Smooth muscle cell (in vitro differentiated cells): ENCODE results near the gene DPEP3. TPM values are rescaled to one million over a fixed set of nuclear protein-coding genes. Genes with fewer than 3 reads are reported as not detected.

Experiments
- DNase-seq: peaks from one replicate; lab custom pipeline; 2025; ENCODE audit not compliant: unreplicated experiment; lab: John Stamatoyannopoulos, UW
- H2AFZ ChIP-seq: fragments of 200-600 bp; sonication (generic); 2 replicates; pipeline ENCODE4 v1.6.0; 2016; ENCODE audit warnings: antibody characterized with exemption, low read depth, mild to moderate bottlenecking
- H3F3A ChIP-seq: fragments of 200-600 bp; sonication (generic); 2 replicates; pipeline ENCODE4 v1.6.0; 2017; ENCODE audit warnings: antibody characterized with exemption, low read depth
- H3K27ac ChIP-seq: fragments of 200-600 bp; sonication (generic); 2 replicates; pipeline ENCODE4 v1.5.1; 2016; ENCODE audit warnings: low read depth, mild to moderate bottlenecking
- H3K27me3 ChIP-seq: fragments of 200-600 bp; sonication (generic); 2 replicates; pipeline ENCODE4 v1.6.1; 2016; ENCODE audit warnings: low read depth, mild to moderate bottlenecking
- H3K36me3 ChIP-seq: fragments of 200-600 bp; sonication (generic); 2 replicates; pipeline ENCODE4 v1.5.1; 2016; ENCODE audit warnings: low read depth
- H3K4me1 ChIP-seq: fragments of 200-600 bp; sonication (generic); 2 replicates; pipeline ENCODE4 v1.5.1; 2016; ENCODE audit warnings: low read depth
- H3K4me2 ChIP-seq: fragments of 200-600 bp; sonication (generic); 2 replicates; pipeline ENCODE4 v1.6.0; 2016; ENCODE audit warnings: mild to moderate bottlenecking
- H3K4me3 ChIP-seq: fragments of 200-600 bp; sonication (generic); 2 replicates; pipeline ENCODE4 v1.5.1; 2016; ENCODE audit warnings: mild to moderate bottlenecking
- H3K79me2 ChIP-seq: fragments of 200-600 bp; sonication (generic); 2 replicates; pipeline ENCODE4 v1.6.0; 2016; ENCODE audit warnings: low read depth, mild to moderate bottlenecking
- H3K9ac ChIP-seq: fragments of 200-600 bp; sonication (generic); 2 replicates; pipeline ENCODE4 v1.6.0; 2016; ENCODE audit warnings: low read depth
- H3K9me3 ChIP-seq: fragments of 200-600 bp; sonication (generic); replicated peaks from 2 replicates; pipeline ENCODE4 v1.5.1; 2016; ENCODE audit warnings: low read depth
- H4K20me1 ChIP-seq: fragments of 200-600 bp; sonication (generic); 2 replicates; pipeline ENCODE4 v1.6.0; 2016; ENCODE audit warnings: low read depth
- CTCF ChIP-seq: fragments of 200-600 bp; sonication (generic); IDR thresholded peaks from 2 replicates; pipeline ENCODE4 v1.5.1; 2017; ENCODE audit warnings: borderline replicate concordance, mild to moderate bottlenecking, antibody characterized with exemption; ENCODE audit not compliant: insufficient read depth, poor library complexity, severe bottlenecking
- WGBS: methylation state at CpG from one replicate; pipeline ENCODE4 v1.1.7; 2016; ENCODE audit warnings: low lambda C conversion rate; 5-methylcytosine and 5-hydroxymethylcytosine counted together
- polyA plus RNA-seq: library from polyadenylated mRNA; unstranded; fragments of >200 nt; fragmentation: Nextera tagmentation; extraction: Ambion mirVana; gene quantifications from 2 replicates; pipeline ENCODE4 v1.2.1, GENCODE V29; 2016
- total RNA-seq: library from RNA; depleted of rRNA; stranded (reverse); fragments of >200 nt; gene quantifications from 2 replicates; pipeline ENCODE4 v1.2.3, GENCODE V29; 2014

DPEP3 gene
- total and polyA plus RNA-seq, 2 experiments from 2014 or later, result not detected

- Histone ChIP-seq H3K27me3 (no peaks in the 10 kb centered on the region), H4K20me1 (peaks cover 100% of the 10 kb centered on the region), H3K4me2 (no peak overlapping the region), H3K36me3 (no peaks in the 10 kb centered on the region), H2AFZ (no peak overlapping the region), H3K27ac (no peak overlapping the region), H3K4me1 (no peaks in the 10 kb centered on the region), H3K9me3 (no peaks in the 10 kb centered on the region), H3F3A (peaks cover 16% of the 10 kb centered on the region), H3K4me3 (no peak overlapping the region), H3K9ac (no peak overlapping the region), H3K79me2 (no peaks in the 10 kb centered on the region)
- no peak for TF ChIP-seq CTCF
- DNase-seq, result no peak
- 95% methylated on average over 15 of the region's 15 CpGs for WGBS
Observed at GRCh38 chr16:67948015-67948414, 32.3 kb downstream of the DPEP3 start.

- H3F3A ChIP-seq, result peaks cover 20% of the 10 kb centered on the region
- no peak overlapping the region for H3K9ac ChIP-seq
- DNase-seq, result no peak
- no peak overlapping the region for H3K4me3 ChIP-seq
- no peaks in the 10 kb centered on the region for H3K36me3 ChIP-seq
- no peaks in the 10 kb centered on the region for H3K79me2 ChIP-seq
- H4K20me1 ChIP-seq, result peaks cover 100% of the 10 kb centered on the region
- H2AFZ ChIP-seq, result no peak overlapping the region
- 98% methylated on average over 28 of the region's 28 CpGs for WGBS
- H3K4me1 ChIP-seq, result no peaks in the 10 kb centered on the region
- no peak overlapping the region for H3K27ac ChIP-seq
- no peak overlapping the region for H3K4me2 ChIP-seq
- no peak for TF ChIP-seq CTCF
- no peaks in the 10 kb centered on the region for H3K9me3 ChIP-seq
- H3K27me3 ChIP-seq, result no peaks in the 10 kb centered on the region
Observed at GRCh38 chr16:67946966-67947558, 33.2 kb downstream of the DPEP3 start.

- Histone ChIP-seq H3K9ac (no peak overlapping the region), H4K20me1 (peaks cover 100% of the 10 kb centered on the region), H3K4me2 (no peak overlapping the region), H2AFZ (no peak overlapping the region), H3K79me2 (no peaks in the 10 kb centered on the region), H3K4me3 (no peak overlapping the region), H3K27me3 (no peaks in the 10 kb centered on the region), H3K4me1 (no peaks in the 10 kb centered on the region), H3K36me3 (no peaks in the 10 kb centered on the region), H3K27ac (no peak overlapping the region), H3K9me3 (no peaks in the 10 kb centered on the region), H3F3A (peaks cover 20% of the 10 kb centered on the region)
- 98% methylated on average over 16 of the region's 20 CpGs for WGBS
- no peak for DNase-seq
- no peak for TF ChIP-seq CTCF
Observed at GRCh38 chr16:67946128-67946569, 34.1 kb downstream of the DPEP3 start.

GRCh38 chr16:67945392-67945933 lies 34.8 kb downstream of the DPEP3 start:
- no peak overlapping the region for H2AFZ ChIP-seq
- TF ChIP-seq CTCF, result no peak
- no peaks in the 10 kb centered on the region for H3K36me3 ChIP-seq
- H3K4me1 ChIP-seq, result no peaks in the 10 kb centered on the region
- peaks cover 20% of the 10 kb centered on the region for H3F3A ChIP-seq
- H3K9ac ChIP-seq, result no peak overlapping the region
- 98% methylated on average over 24 of the region's 24 CpGs for WGBS
- H4K20me1 ChIP-seq, result peaks cover 100% of the 10 kb centered on the region
- no peak overlapping the region for H3K27ac ChIP-seq
- H3K79me2 ChIP-seq, result no peaks in the 10 kb centered on the region
- H3K9me3 ChIP-seq, result no peaks in the 10 kb centered on the region
- H3K27me3 ChIP-seq, result no peaks in the 10 kb centered on the region
- no peak overlapping the region for H3K4me3 ChIP-seq
- no peak overlapping the region for H3K4me2 ChIP-seq
- no peak for DNase-seq
